GM12892 (cell line): ENCODE results near the gene TUBGCP2.

Source experiments
- DNase-seq: peaks from one replicate; pipeline ENCODE4 v3.0.0; 2011; ENCODE audit not compliant: insufficient read length
- FAIRE-seq: peaks from 2 replicates; lab custom pipeline; 2011; peaks lifted over from hg19 to GRCh38; lab: Jason Lieb, UNC
- POLR2A ChIP-seq: IDR thresholded peaks from 2 replicates; pipeline ENCODE4 v1.6.1; 2011; ENCODE audit warnings: low read depth, low read length, control low read depth
- POLR2AphosphoS5 ChIP-seq: IDR thresholded peaks from 2 replicates; pipeline ENCODE4 v1.6.1; 2011; ENCODE audit warnings: low read depth, low read length, control low read depth
- TAF1 ChIP-seq: IDR thresholded peaks from 2 replicates; pipeline ENCODE4 v1.6.1; 2011; ENCODE audit warnings: low read depth, mild to moderate bottlenecking, control low read depth, low read length, borderline replicate concordance

The TUBGCP2 gene

GRCh38 chr10:133263674-133264073 lies 45.0 kb downstream of the TUBGCP2 start:
- DNase-seq (no peak), FAIRE-seq (no peak)
- TF ChIP-seq POLR2AphosphoS5: no peak

GRCh38 chr10:133262696-133263095 lies 46.0 kb downstream of the TUBGCP2 start:
- no peak for FAIRE-seq
- no peak for TF ChIP-seq POLR2AphosphoS5
- TF ChIP-seq POLR2A: no peak; the same call in 1 of the 2 replicates
- no peak for TF ChIP-seq TAF1
- DNase-seq: no peak

GRCh38 chr10:133261726-133262325 lies 46.8 kb downstream of the TUBGCP2 start:
- TF ChIP-seq TAF1: no peak
- no peak for TF ChIP-seq POLR2AphosphoS5
- TF ChIP-seq POLR2A: peak; percentile 60; the same call in 1 of the 2 replicates
- peak; percentile 97 for DNase-seq
- FAIRE-seq: peak; percentile 93

- DNase-seq (peak; percentile 73), FAIRE-seq (peak; percentile 76)
- peak; percentile 31; the same call in 1 of the 2 replicates for TF ChIP-seq POLR2A
- TF ChIP-seq TAF1: no peak
Measured at GRCh38 chr10:133260895-133261725, 47.6 kb downstream of the TUBGCP2 start.

- FAIRE-seq (no peak), DNase-seq (no peak)
- TF ChIP-seq TAF1 (no peak), POLR2AphosphoS5 (no peak), POLR2A (no peak)
Measured at GRCh38 chr10:133259602-133259989, 49.1 kb downstream of the TUBGCP2 start.

GRCh38 chr10:133258818-133259601 lies 49.7 kb downstream of the TUBGCP2 start:
- DNase-seq (no peak), FAIRE-seq (peak; percentile 30)

GRCh38 chr10:133258066-133258817 lies 50.4 kb downstream of the TUBGCP2 start:
- no peak for FAIRE-seq
- no peak for DNase-seq
- no peak for TF ChIP-seq TAF1
- TF ChIP-seq POLR2AphosphoS5: no peak
- no peak for TF ChIP-seq POLR2A

More at GRCh38 chr10:133258818-133259601, 49.7 kb downstream of the TUBGCP2 start:
- TF ChIP-seq TAF1 (no peak), POLR2A (no peak), POLR2AphosphoS5 (no peak)

GRCh38 chr10:133257489-133258065 lies 51.1 kb downstream of the TUBGCP2 start:
- DNase-seq: peak; percentile 52
- no peak for FAIRE-seq
- TF ChIP-seq POLR2AphosphoS5 (no peak), POLR2A (no peak), TAF1 (no peak)

GRCh38 chr10:133255323-133255722 lies 53.3 kb downstream of the TUBGCP2 start:
- TF ChIP-seq TAF1 (no peak), POLR2AphosphoS5 (no peak), POLR2A (no peak)
- FAIRE-seq (no peak), DNase-seq (no peak)

GRCh38 chr10:133254421-133255120 lies 54.1 kb downstream of the TUBGCP2 start:
- FAIRE-seq (no peak), DNase-seq (no peak)
- TF ChIP-seq POLR2AphosphoS5 (no peak), TAF1 (no peak), POLR2A (no peak)
